GM12878 (cell line): ENCODE data around the gene ARID5B. TPM values are rescaled to one million over a fixed set of nuclear protein-coding genes. Genes with fewer than 3 reads are reported as not detected.

Source experiments
- ATF2 ChIP-seq: IDR thresholded peaks from 2 replicates; pipeline ENCODE4 v1.6.1; 2012; ENCODE audit warnings: low read length, inconsistent platforms
- ATF7 ChIP-seq: fragments of 450-650 bp; IDR thresholded peaks from 2 replicates; pipeline ENCODE4 v1.6.1; 2016; ENCODE audit warnings: low read depth, mild to moderate bottlenecking
- CBFB ChIP-seq: IDR thresholded peaks from 2 replicates; pipeline ENCODE4 v1.6.1; 2016; ENCODE audit warnings: antibody characterized with exemption, low read depth
- CREM ChIP-seq: IDR thresholded peaks from 2 replicates; pipeline ENCODE4 v1.6.1; 2014; ENCODE audit warnings: antibody characterized with exemption, low read depth
- MTA2 ChIP-seq: fragments of 450-650 bp; IDR thresholded peaks from 2 replicates; pipeline ENCODE4 v1.6.1; 2016; ENCODE audit warnings: low read depth, mild to moderate bottlenecking, moderate library complexity
- PAX8 ChIP-seq: fragments of 450-650 bp; IDR thresholded peaks from 2 replicates; pipeline ENCODE4 v1.6.1; 2017; ENCODE audit warnings: mild to moderate bottlenecking, moderate library complexity
- RELA ChIP-seq: fragments of 450-650 bp; IDR thresholded peaks from 2 replicates; pipeline ENCODE4 v1.8.0; 2014; ENCODE audit warnings: borderline replicate concordance; ENCODE audit not compliant: partially characterized antibody
- RUNX3 ChIP-seq: IDR thresholded peaks from 2 replicates; pipeline ENCODE4 v1.6.1; 2012; ENCODE audit warnings: low read length, inconsistent platforms
- SMC3 ChIP-seq: IDR thresholded peaks from 2 replicates; pipeline ENCODE4 v1.6.1; 2011; ENCODE audit warnings: low read length, improper control_type of control experiment, borderline replicate concordance
- SP1 ChIP-seq: IDR thresholded peaks from one replicate; pipeline ENCODE4 v1.6.1; 2011; ENCODE audit warnings: low read depth, low read length
- STAT3 ChIP-seq: IDR thresholded peaks from 2 replicates; pipeline ENCODE4 v1.6.1; 2011; ENCODE audit warnings: low read depth, low read length, improper control_type of control experiment
- TCF12 ChIP-seq: IDR thresholded peaks from 2 replicates; pipeline ENCODE4 v1.6.1; 2011; ENCODE audit warnings: low read depth, mild to moderate bottlenecking, low read length
- polyA plus RNA-seq, 11 experiments: library from polyadenylated mRNA; depleted of rRNA in 4 of 11; unstranded in 6 of 11; stranded (reverse) in 5 of 11; fragments of >200 nt; fragmentation: Nextera tagmentation in 4 of 11; fragmentation: Illumina TruSeq in 1 of 11; extraction: Ambion mirVana in 4 of 11; extraction: Trizol in 1 of 11; gene quantifications; 1 replicate in 1 of 11; 2 replicates in 10 of 11; pipeline versions ENCODE4 v1.2.1 to v1.2.3, GENCODE V29; 2011 to 2016; ENCODE audit warnings: inconsistent platforms in 2 of 11, missing spikeins in 2 of 11, low read depth in 1 of 11
- total RNA-seq, 4 experiments: library from RNA; depleted of rRNA in 3 of 4; stranded (reverse); fragments of >200 nt in 3 of 4; fragmentation: Illumina TruSeq in 1 of 4; extraction: Trizol in 1 of 4; gene quantifications; 2 replicates each; pipeline versions ENCODE4 v1.2.1 to v1.2.3, GENCODE V29; 2013 to 2021

The ARID5B gene
- total and polyA plus RNA-seq, 10 of the 15 experiments (the other 5 are each of a cell fraction or from before 2014, with no cell fraction given): 2.7 to 8.5 (median 6.1) TPM

- TF ChIP-seq SP1 (no peak), ATF7 (peak; percentile 72), MTA2 (peak; percentile 83; the same call in 1 of the 2 replicates), PAX8 (no peak), STAT3 (peak; percentile 97), RELA (no peak), TCF12 (0 out of 2 replicates have a peak, but pooled peaks have one; percentile 22), CBFB (peak; percentile 33; the same call in 1 of the 2 replicates), SMC3 (no peak), CREM (peak; percentile 66), RUNX3 (peak; percentile 83), ATF2 (peak; percentile 43; the same call in 1 of the 2 replicates)
These were observed 91.5 kb downstream of the ARID5B start (continued) for GRCh38 chr10:61992671-61993668.
